ENCODE results near the gene TTLL1. TPM values are rescaled to one million over a fixed set of nuclear protein-coding genes. Genes with fewer than 3 reads are reported as not detected.

The TTLL1 gene
- total and polyA plus RNA-seq, 4 donors = 0.50 to 2.2 (median 1.1) TPM

DNA sequence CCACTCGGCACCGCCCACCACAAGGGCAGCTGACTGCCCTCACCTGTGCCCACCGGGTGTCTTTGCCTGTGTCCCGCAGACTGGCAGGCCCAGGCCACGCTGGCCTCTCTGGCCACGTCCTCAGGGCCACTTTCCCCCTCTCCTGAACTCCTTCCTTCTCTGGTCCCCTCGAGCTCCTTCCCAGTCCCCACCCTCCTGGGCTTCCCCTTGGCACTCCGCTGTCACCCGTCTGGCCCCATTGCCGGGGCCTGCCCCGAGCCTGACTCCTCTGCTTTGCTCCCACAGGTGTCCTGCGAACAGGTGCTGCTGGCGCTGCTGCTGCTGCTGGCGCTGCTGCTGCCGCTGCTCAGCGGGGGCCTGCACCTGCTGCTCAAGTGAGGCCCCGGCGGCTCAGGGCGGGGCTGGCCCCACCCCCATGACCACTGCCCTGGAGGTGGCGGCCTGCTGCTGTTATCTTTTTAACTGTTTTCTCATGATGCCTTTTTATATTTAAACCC lies 39.8 kb upstream of the TTLL1 start:
- Histone ChIP-seq H3K27ac (ENCODE audit: low read depth in 1 of 2, low read length in 2 of 2) (no peak overlapping the region), H3K9me3 (ENCODE audit: control insufficient read depth in 4 of 4, low read length in 3 of 4) (no peaks in the 10 kb centered on the region), H3K27me3 (ENCODE audit: control insufficient read depth in 4 of 4, insufficient read depth in 4 of 4, low read length in 3 of 4) (no peaks in the 10 kb centered on the region), H3K4me3 (ENCODE audit: low read depth in 1 of 3, low read length in 3 of 3) (no peak overlapping the region), H3K4me1 (ENCODE audit: control insufficient read depth in 4 of 4, insufficient read depth in 4 of 4, low read length in 3 of 4) (peaks cover 0 to 8% (median 4%) of the 10 kb centered on the region in 4 donors), H3K9ac (ENCODE audit: low read depth in 1 of 2, low read length in 2 of 2) (no peak overlapping the region), H3K36me3 (ENCODE audit: control insufficient read depth in 4 of 4, insufficient read depth in 3 of 4, low read depth in 1 of 4, low read length in 3 of 4) (peaks cover 0 to 10% (median 1%) of the 10 kb centered on the region in 4 donors)
- no peak for DNase-seq (ENCODE audit: low spot score)
- WGBS = 67% methylated on average over 20 of the region's 20 CpGs
- TF ChIP-seq JUND (IDR thresholded peaks at IDR 0.05) = no peak
- no peak for TF ChIP-seq NR2F2 (IDR thresholded peaks at IDR 0.05)
- TF ChIP-seq EGR1 (IDR thresholded peaks at IDR 0.05; ENCODE audit: low read depth in 2 of 2) = no peak
- no peak for TF ChIP-seq HNF4G (IDR thresholded peaks at IDR 0.05)
- TF ChIP-seq FOXA1 (IDR thresholded peaks at IDR 0.05) = no peak
- TF ChIP-seq HNF4A (conservative IDR thresholded peaks at IDR 0.05) = no peak
- no peak for TF ChIP-seq TAF1 (conservative IDR thresholded peaks at IDR 0.05)
- TF ChIP-seq RXRA (IDR thresholded peaks at IDR 0.05) = no peak
- TF ChIP-seq, protein P1, sequence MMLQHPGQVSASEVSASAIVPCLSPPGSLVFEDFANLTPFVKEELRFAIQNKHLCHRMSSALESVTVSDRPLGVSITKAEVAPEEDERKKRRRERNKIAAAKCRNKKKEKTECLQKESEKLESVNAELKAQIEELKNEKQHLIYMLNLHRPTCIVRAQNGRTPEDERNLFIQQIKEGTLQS (IDR thresholded peaks at IDR 0.05) = no peak
- TF ChIP-seq GABPA (IDR thresholded peaks at IDR 0.05 in 1 of 2, conservative IDR thresholded peaks at IDR 0.05 in 1 of 2) = no peak
- no peak for TF ChIP-seq CTCF (IDR thresholded peaks at IDR 0.05; ENCODE audit: low read depth, low read length, missing input control)
- TF ChIP-seq SP1 (IDR thresholded peaks at IDR 0.05) = no peak
- TF ChIP-seq YY1 (IDR thresholded peaks at IDR 0.05) = no peak
- TF ChIP-seq RAD21 (IDR thresholded peaks at IDR 0.05) = no peak
- TF ChIP-seq ZBTB33 (IDR thresholded peaks at IDR 0.05) = no peak
- TF ChIP-seq, protein P2, sequence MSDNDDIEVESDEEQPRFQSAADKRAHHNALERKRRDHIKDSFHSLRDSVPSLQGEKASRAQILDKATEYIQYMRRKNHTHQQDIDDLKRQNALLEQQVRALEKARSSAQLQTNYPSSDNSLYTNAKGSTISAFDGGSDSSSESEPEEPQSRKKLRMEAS (IDR thresholded peaks at IDR 0.05) = no peak
- no peak for TF ChIP-seq FOXA2 (IDR thresholded peaks at IDR 0.05)
- TF ChIP-seq, protein P3, sequence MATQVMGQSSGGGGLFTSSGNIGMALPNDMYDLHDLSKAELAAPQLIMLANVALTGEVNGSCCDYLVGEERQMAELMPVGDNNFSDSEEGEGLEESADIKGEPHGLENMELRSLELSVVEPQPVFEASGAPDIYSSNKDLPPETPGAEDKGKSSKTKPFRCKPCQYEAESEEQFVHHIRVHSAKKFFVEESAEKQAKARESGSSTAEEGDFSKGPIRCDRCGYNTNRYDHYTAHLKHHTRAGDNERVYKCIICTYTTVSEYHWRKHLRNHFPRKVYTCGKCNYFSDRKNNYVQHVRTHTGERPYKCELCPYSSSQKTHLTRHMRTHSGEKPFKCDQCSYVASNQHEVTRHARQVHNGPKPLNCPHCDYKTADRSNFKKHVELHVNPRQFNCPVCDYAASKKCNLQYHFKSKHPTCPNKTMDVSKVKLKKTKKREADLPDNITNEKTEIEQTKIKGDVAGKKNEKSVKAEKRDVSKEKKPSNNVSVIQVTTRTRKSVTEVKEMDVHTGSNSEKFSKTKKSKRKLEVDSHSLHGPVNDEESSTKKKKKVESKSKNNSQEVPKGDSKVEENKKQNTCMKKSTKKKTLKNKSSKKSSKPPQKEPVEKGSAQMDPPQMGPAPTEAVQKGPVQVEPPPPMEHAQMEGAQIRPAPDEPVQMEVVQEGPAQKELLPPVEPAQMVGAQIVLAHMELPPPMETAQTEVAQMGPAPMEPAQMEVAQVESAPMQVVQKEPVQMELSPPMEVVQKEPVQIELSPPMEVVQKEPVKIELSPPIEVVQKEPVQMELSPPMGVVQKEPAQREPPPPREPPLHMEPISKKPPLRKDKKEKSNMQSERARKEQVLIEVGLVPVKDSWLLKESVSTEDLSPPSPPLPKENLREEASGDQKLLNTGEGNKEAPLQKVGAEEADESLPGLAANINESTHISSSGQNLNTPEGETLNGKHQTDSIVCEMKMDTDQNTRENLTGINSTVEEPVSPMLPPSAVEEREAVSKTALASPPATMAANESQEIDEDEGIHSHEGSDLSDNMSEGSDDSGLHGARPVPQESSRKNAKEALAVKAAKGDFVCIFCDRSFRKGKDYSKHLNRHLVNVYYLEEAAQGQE (IDR thresholded peaks at IDR 0.05) = no peak

All from liver (tissue), 9 donors.